ENCODE data around the gene PRRX2.

DNA sequence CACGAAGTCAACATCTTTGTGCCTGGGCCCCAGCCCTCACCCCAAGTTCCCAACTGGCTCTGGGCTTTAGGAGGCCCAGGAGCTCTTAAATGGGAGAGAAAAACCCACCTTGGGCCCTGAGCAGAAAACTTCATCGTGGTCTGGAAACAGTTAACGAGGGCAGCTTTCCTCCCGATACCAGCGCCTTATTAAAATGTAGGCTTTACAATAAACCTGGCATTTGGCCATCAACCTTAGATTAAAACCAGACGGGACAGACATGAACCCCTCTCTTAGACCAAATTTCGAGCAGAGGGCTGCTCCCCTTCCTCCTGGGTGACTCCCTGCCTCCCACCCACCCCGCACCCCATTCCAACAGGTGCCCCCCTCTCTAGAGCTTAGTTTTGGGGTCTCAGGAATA lies 39.4 kb downstream of the PRRX2 start:
- TF ChIP-seq, protein P1, sequence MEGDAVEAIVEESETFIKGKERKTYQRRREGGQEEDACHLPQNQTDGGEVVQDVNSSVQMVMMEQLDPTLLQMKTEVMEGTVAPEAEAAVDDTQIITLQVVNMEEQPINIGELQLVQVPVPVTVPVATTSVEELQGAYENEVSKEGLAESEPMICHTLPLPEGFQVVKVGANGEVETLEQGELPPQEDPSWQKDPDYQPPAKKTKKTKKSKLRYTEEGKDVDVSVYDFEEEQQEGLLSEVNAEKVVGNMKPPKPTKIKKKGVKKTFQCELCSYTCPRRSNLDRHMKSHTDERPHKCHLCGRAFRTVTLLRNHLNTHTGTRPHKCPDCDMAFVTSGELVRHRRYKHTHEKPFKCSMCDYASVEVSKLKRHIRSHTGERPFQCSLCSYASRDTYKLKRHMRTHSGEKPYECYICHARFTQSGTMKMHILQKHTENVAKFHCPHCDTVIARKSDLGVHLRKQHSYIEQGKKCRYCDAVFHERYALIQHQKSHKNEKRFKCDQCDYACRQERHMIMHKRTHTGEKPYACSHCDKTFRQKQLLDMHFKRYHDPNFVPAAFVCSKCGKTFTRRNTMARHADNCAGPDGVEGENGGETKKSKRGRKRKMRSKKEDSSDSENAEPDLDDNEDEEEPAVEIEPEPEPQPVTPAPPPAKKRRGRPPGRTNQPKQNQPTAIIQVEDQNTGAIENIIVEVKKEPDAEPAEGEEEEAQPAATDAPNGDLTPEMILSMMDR (IDR thresholded peaks at IDR 0.05 in 4 of 5, conservative IDR thresholded peaks at IDR 0.05 in 1 of 5), result no peak
- no peak for TF ChIP-seq POLR2A (IDR thresholded peaks at IDR 0.05)

Measured in gastrocnemius medialis (tissue), 4 donors.